ENCODE results near the gene VEGFB. TPM values are rescaled to one million over a fixed set of nuclear protein-coding genes. Genes with fewer than 3 reads are reported as not detected.

VEGFB gene
- total RNA-seq, 1 donor from 2014 or later = 12.3 TPM

- no peak for DNase-seq
- Mint-ChIP-seq H3K36me3 (ENCODE audit: unreplicated experiment) (no peaks in the 10 kb centered on the region), H3K27me3 (ENCODE audit: unreplicated experiment) (peaks cover 2% of the 10 kb centered on the region), H3K27ac (ENCODE audit: unreplicated experiment) (peak overlapping the region; percentile 68), H3K9me3 (ENCODE audit: unreplicated experiment) (peaks cover 4% of the 10 kb centered on the region), H3K4me1 (ENCODE audit: low read depth, unreplicated experiment) (peaks cover 10% of the 10 kb centered on the region), H3K4me3 (ENCODE audit: unreplicated experiment) (no peak overlapping the region)
- no peak for TF ChIP-seq CTCF (IDR thresholded peaks at IDR 0.05; ENCODE audit: partially characterized antibody, unreplicated experiment)
Observed at GRCh38 chr11:64203421-64204079, 30.8 kb upstream of the VEGFB start.

GRCh38 chr11:64204080-64204440 lies 30.3 kb upstream of the VEGFB start:
- Mint-ChIP-seq H3K9me3 (ENCODE audit: unreplicated experiment) (peaks cover 4% of the 10 kb centered on the region), H3K4me1 (ENCODE audit: low read depth, unreplicated experiment) (peaks cover 10% of the 10 kb centered on the region), H3K4me3 (ENCODE audit: unreplicated experiment) (no peak overlapping the region), H3K27ac (ENCODE audit: unreplicated experiment) (peak overlapping the region; percentile 80), H3K36me3 (ENCODE audit: unreplicated experiment) (no peaks in the 10 kb centered on the region), H3K27me3 (ENCODE audit: unreplicated experiment) (peaks cover 5% of the 10 kb centered on the region)
- no peak for TF ChIP-seq CTCF (IDR thresholded peaks at IDR 0.05; ENCODE audit: partially characterized antibody, unreplicated experiment)
- no peak for DNase-seq

GRCh38 chr11:64204464-64204989 lies 29.9 kb upstream of the VEGFB start:
- H3K36me3 Mint-ChIP-seq (ENCODE audit: unreplicated experiment) = no peaks in the 10 kb centered on the region
- TF ChIP-seq CTCF (IDR thresholded peaks at IDR 0.05; ENCODE audit: partially characterized antibody, unreplicated experiment) = no peak
- H3K27me3 Mint-ChIP-seq (ENCODE audit: unreplicated experiment) = peaks cover 5% of the 10 kb centered on the region
- H3K27ac Mint-ChIP-seq (ENCODE audit: unreplicated experiment) = peak overlapping the region; percentile 80
- peaks cover 10% of the 10 kb centered on the region for H3K4me1 Mint-ChIP-seq (ENCODE audit: low read depth, unreplicated experiment)
- peaks cover 4% of the 10 kb centered on the region for H3K9me3 Mint-ChIP-seq (ENCODE audit: unreplicated experiment)
- peak overlapping the region; percentile 28 for H3K4me3 Mint-ChIP-seq (ENCODE audit: unreplicated experiment)
- peak; percentile 74 for DNase-seq

GRCh38 chr11:64206457-64207255 lies 27.7 kb upstream of the VEGFB start, which contains the start of gene FERMT3:
Gene FERMT3 (plus strand): TSS chr11:64206721. CDS start chr11:64207365, 644 bp downstream.
- H3K27me3 Mint-ChIP-seq (ENCODE audit: unreplicated experiment) = peaks cover 5% of the 10 kb centered on the region

More at GRCh38 chr11:64206457-64207255, 27.7 kb upstream of the VEGFB start, which contains the start of gene FERMT3:
- Mint-ChIP-seq H3K4me3 (ENCODE audit: unreplicated experiment) (no peak within 1 kb of the TSS), H3K9me3 (ENCODE audit: unreplicated experiment) (peaks cover 5% of the 10 kb centered on the region), H3K4me1 (ENCODE audit: low read depth, unreplicated experiment) (peaks cover 10% of the 10 kb centered on the region), H3K36me3 (ENCODE audit: unreplicated experiment) (no peaks in the 10 kb centered on the region), H3K27ac (ENCODE audit: unreplicated experiment) (peak within 1 kb of the TSS; percentile 59)
- no peak for TF ChIP-seq CTCF (IDR thresholded peaks at IDR 0.05; ENCODE audit: partially characterized antibody, unreplicated experiment)
- no peak for DNase-seq

Measured in glutamatergic neuron (in vitro differentiated cells).